ENCODE measurements around the gene PDE6A.

DNA sequence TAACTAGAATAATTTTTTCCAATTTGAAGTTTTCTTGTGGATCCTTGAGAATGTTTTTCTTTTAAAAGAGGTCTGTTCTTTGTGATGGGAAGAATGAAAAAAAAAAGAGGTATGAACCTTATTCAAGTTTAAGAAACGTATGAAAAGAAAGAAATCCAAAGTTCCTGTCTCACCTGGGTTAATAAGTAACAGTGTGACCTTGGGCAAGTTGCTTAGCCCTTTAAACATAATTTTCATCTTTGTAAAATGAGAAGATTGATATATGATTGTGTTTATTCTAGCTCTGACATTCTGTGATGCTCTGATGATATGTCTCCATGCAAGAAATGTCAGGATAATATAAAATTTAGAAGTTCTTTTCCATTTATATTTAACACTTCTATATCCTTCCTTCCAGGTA, 35.3 kb upstream of the PDE6A start:
- TF ChIP-seq EZH2 (IDR thresholded peaks at IDR 0.05; ENCODE audit: low read depth, low read length, severe bottlenecking), result no peak
- TF ChIP-seq, protein P1, sequence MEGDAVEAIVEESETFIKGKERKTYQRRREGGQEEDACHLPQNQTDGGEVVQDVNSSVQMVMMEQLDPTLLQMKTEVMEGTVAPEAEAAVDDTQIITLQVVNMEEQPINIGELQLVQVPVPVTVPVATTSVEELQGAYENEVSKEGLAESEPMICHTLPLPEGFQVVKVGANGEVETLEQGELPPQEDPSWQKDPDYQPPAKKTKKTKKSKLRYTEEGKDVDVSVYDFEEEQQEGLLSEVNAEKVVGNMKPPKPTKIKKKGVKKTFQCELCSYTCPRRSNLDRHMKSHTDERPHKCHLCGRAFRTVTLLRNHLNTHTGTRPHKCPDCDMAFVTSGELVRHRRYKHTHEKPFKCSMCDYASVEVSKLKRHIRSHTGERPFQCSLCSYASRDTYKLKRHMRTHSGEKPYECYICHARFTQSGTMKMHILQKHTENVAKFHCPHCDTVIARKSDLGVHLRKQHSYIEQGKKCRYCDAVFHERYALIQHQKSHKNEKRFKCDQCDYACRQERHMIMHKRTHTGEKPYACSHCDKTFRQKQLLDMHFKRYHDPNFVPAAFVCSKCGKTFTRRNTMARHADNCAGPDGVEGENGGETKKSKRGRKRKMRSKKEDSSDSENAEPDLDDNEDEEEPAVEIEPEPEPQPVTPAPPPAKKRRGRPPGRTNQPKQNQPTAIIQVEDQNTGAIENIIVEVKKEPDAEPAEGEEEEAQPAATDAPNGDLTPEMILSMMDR (IDR thresholded peaks at IDR 0.05; ENCODE audit: control extremely low read depth in 1 of 3, insufficient read depth in 1 of 3, low read depth in 1 of 3, low read length in 3 of 3), result no peak
- no peak for TF ChIP-seq ZNF274 (IDR thresholded peaks at IDR 0.05; ENCODE audit: borderline replicate concordance, extremely low read depth, low read length)
- TF ChIP-seq, protein P2, sequence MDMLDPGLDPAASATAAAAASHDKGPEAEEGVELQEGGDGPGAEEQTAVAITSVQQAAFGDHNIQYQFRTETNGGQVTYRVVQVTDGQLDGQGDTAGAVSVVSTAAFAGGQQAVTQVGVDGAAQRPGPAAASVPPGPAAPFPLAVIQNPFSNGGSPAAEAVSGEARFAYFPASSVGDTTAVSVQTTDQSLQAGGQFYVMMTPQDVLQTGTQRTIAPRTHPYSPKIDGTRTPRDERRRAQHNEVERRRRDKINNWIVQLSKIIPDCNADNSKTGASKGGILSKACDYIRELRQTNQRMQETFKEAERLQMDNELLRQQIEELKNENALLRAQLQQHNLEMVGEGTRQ (IDR thresholded peaks at IDR 0.05; ENCODE audit: low read length), result no peak
- no peak for TF ChIP-seq SIN3A (conservative IDR thresholded peaks at IDR 0.05 in 1 of 2, IDR thresholded peaks at IDR 0.05 in 1 of 2; ENCODE audit: low read depth in 1 of 2, low read length in 2 of 2)
- TF ChIP-seq TEAD4 (IDR thresholded peaks at IDR 0.05; ENCODE audit: low read depth, low read length), result no peak
- TF ChIP-seq GABPA (IDR thresholded peaks at IDR 0.05; ENCODE audit: borderline replicate concordance, insufficient read depth, low read length), result no peak
- no peak for TF ChIP-seq RNF2 (IDR thresholded peaks at IDR 0.05; ENCODE audit: borderline replicate concordance, low read depth, low read length, missing control alignments, poor library complexity, severe bottlenecking)
- TF ChIP-seq CEBPB (IDR thresholded peaks at IDR 0.05; ENCODE audit: low read depth, low read length), result no peak
- no peak for TF ChIP-seq POLR2A (IDR thresholded peaks at IDR 0.05; ENCODE audit: control extremely low read depth in 1 of 2, low read depth in 2 of 2, low read length in 2 of 2)
- TF ChIP-seq POLR2AphosphoS5 (IDR thresholded peaks at IDR 0.05; ENCODE audit: low read depth, low read length), result no peak
